CD4-positive, CD25-positive, alpha-beta regulatory T cell (primary cell): Measurements from ENCODE around the gene CDC14B. TPM values are rescaled to one million over a fixed set of nuclear protein-coding genes. Genes with fewer than 3 reads are reported as not detected.
A peak's percentile ranks its signal among the peaks of the same experiment; 100 is the strongest.

Experiments used
- ATAC-seq, 2 donors: fragments of 150-1000 bp; cut with Tn5 transposase; one replicate each; pipeline ENCODE4 v1.10.0; 2021; ENCODE audit warnings: low read depth in 2 of 2, moderate number of reproducible peaks in 2 of 2, moderate library complexity in 1 of 2
- DNase-seq, 3 donors: peaks; one replicate each; pipeline versions ENCODE4 v3.0.0 to v3.0.0-alpha.2; 2012 to 2022; ENCODE audit warnings: mixed read lengths in 1 of 3
- H3K27ac ChIP-seq: one replicate; pipeline ENCODE4 v1.7.0; 2013; ENCODE audit warnings: mild to moderate bottlenecking, low read length; ENCODE audit not compliant: insufficient read depth, poor library complexity, severe bottlenecking
- H3K27me3 ChIP-seq: one replicate; pipeline ENCODE4 v1.7.0; 2013; ENCODE audit warnings: low read length; ENCODE audit not compliant: control insufficient read depth, insufficient read depth
- H3K36me3 ChIP-seq: one replicate; pipeline ENCODE4 v1.7.0; 2013; ENCODE audit warnings: mild to moderate bottlenecking, low read length, moderate library complexity; ENCODE audit not compliant: control insufficient read depth, insufficient read depth
- H3K4me1 ChIP-seq: 2 replicates; pipeline ENCODE4 v1.7.0; 2013; ENCODE audit warnings: mild to moderate bottlenecking, low read length; ENCODE audit not compliant: insufficient read depth, control insufficient read depth, poor library complexity, severe bottlenecking
- H3K4me3 ChIP-seq: one replicate; pipeline ENCODE4 v1.7.0; 2013; ENCODE audit warnings: low read depth, mild to moderate bottlenecking, low read length, moderate library complexity
- H3K9me3 ChIP-seq, 2 experiments: 1 replicate in 1 of 2; 2 replicates in 1 of 2; pipeline ENCODE4 v1.7.0; 2013; ENCODE audit warnings: low read length in 2 of 2, mild to moderate bottlenecking in 1 of 2, moderate library complexity in 1 of 2; ENCODE audit not compliant: control insufficient read depth in 2 of 2
- H3K27ac Mint-ChIP-seq, 3 donors: one replicate each; pipeline ENCODE4 v1.8.0; 2020 to 2022; ENCODE audit warnings: mild to moderate bottlenecking in 3 of 3, mixed read lengths in 3 of 3, moderate library complexity in 2 of 3
- H3K27me3 Mint-ChIP-seq: one replicate; pipeline ENCODE4 v1.8.0; 2022; ENCODE audit warnings: mild to moderate bottlenecking, mixed read lengths
- H3K36me3 Mint-ChIP-seq: one replicate; pipeline ENCODE4 v1.8.0; 2020; ENCODE audit warnings: mixed read lengths
- H3K4me1 Mint-ChIP-seq, 4 donors: one replicate each; pipeline ENCODE4 v1.8.0; 2020 to 2022; ENCODE audit warnings: mixed read lengths in 4 of 4, mild to moderate bottlenecking in 1 of 4
- H3K4me3 Mint-ChIP-seq, 4 donors: one replicate each; pipeline ENCODE4 v1.8.0; 2020 to 2022; ENCODE audit warnings: mild to moderate bottlenecking in 4 of 4, mixed read lengths in 4 of 4, moderate library complexity in 3 of 4
- H3K9me3 Mint-ChIP-seq, 7 donors: one replicate each; pipeline ENCODE4 v1.8.0; 2020 to 2022; ENCODE audit warnings: mixed read lengths in 7 of 7, mild to moderate bottlenecking in 3 of 7, moderate library complexity in 2 of 7
- polyA plus RNA-seq, 4 donors: library from polyadenylated mRNA; unstranded; fragments of 300-500 nt; fragmentation: Illumina TruSeq; gene quantifications; one replicate each; pipeline ENCODE4 v1.2.3, GENCODE V29; 2021
- total RNA-seq: library from RNA; stranded (reverse); gene quantifications from one replicate; pipeline ENCODE4 v1.2.3, GENCODE V29; 2022

The CDC14B gene
- total and polyA plus RNA-seq, 5 donors from 2014 or later: 7.1 to 17.7 (median 9.0) TPM

- Histone ChIP-seq H3K4me1 (no peaks in the 10 kb centered on the region), H3K4me3 (no peak overlapping the region), H3K27ac (no peak overlapping the region), H3K27me3 (no peaks in the 10 kb centered on the region), H3K36me3 (peaks cover 30% of the 10 kb centered on the region), H3K9me3 (no peaks in the 10 kb centered on the region)
- DNase-seq (no peak), ATAC-seq (no peak)
- Mint-ChIP-seq H3K4me1 (peaks cover 5 to 13% (median 10%) of the 10 kb centered on the region in 4 donors), H3K4me3 (no peak overlapping the region), H3K27ac (peak overlapping the region in 1 of 3 donors; percentile 8), H3K36me3 (peaks cover 39% of the 10 kb centered on the region), H3K27me3 (no peaks in the 10 kb centered on the region), H3K9me3 (no peaks in the 10 kb centered on the region)
These were observed 158.3 kb downstream of the CDC14B start for GRCh38 chr9:96461336-96461735.

- DNase-seq: no peak
- H3K27me3 Mint-ChIP-seq: no peaks in the 10 kb centered on the region
- no peak for ATAC-seq
- no peak overlapping the region for H3K27ac ChIP-seq
- no peak overlapping the region for H3K4me3 Mint-ChIP-seq
- no peaks in the 10 kb centered on the region for H3K4me1 ChIP-seq
- peak overlapping the region in 1 of 3 donors; percentile 8 for H3K27ac Mint-ChIP-seq
- H3K36me3 Mint-ChIP-seq: peaks cover 37% of the 10 kb centered on the region
- peaks cover 5 to 13% (median 10%) of the 10 kb centered on the region in 4 donors for H3K4me1 Mint-ChIP-seq
- H3K9me3 Mint-ChIP-seq: no peaks in the 10 kb centered on the region
- H3K27me3 ChIP-seq: no peaks in the 10 kb centered on the region
- H3K36me3 ChIP-seq: peaks cover 26% of the 10 kb centered on the region
- no peak overlapping the region for H3K4me3 ChIP-seq
- H3K9me3 ChIP-seq: no peaks in the 10 kb centered on the region
These were observed 158.8 kb downstream of the CDC14B start for GRCh38 chr9:96460882-96461281.

- H3K4me1 ChIP-seq: no peaks in the 10 kb centered on the region
- H3K36me3 ChIP-seq: peaks cover 22% of the 10 kb centered on the region
- no peak for ATAC-seq
- no peak overlapping the region for H3K27ac ChIP-seq
- no peaks in the 10 kb centered on the region for H3K27me3 Mint-ChIP-seq
- DNase-seq: no peak
- H3K4me3 ChIP-seq: no peak overlapping the region
- H3K27me3 ChIP-seq: no peaks in the 10 kb centered on the region
- H3K36me3 Mint-ChIP-seq: peaks cover 33% of the 10 kb centered on the region
- H3K9me3 ChIP-seq: no peaks in the 10 kb centered on the region
- H3K27ac Mint-ChIP-seq: peak overlapping the region in 2 of 3 donors; percentile 20 to 41
- no peaks in the 10 kb centered on the region for H3K9me3 Mint-ChIP-seq
- H3K4me3 Mint-ChIP-seq: no peak overlapping the region
- H3K4me1 Mint-ChIP-seq: peaks cover 5 to 13% (median 10%) of the 10 kb centered on the region in 4 donors
These were observed 159.2 kb downstream of the CDC14B start for GRCh38 chr9:96460470-96460869.

- ATAC-seq: no peak
- peak overlapping the region in 2 of 3 donors; percentile 41 to 63 for H3K27ac Mint-ChIP-seq
- no peaks in the 10 kb centered on the region for H3K9me3 Mint-ChIP-seq
These were observed 160.2 kb downstream of the CDC14B start for GRCh38 chr9:96459268-96460007.

GRCh38 chr9:96458226-96458625 is 161.4 kb downstream of the CDC14B start:
- Mint-ChIP-seq H3K36me3 (peaks cover 23% of the 10 kb centered on the region), H3K9me3 (no peaks in the 10 kb centered on the region), H3K27me3 (no peaks in the 10 kb centered on the region), H3K27ac (no peak overlapping the region), H3K4me1 (peaks cover 13 to 21% (median 16%) of the 10 kb centered on the region in 4 donors), H3K4me3 (no peak overlapping the region)
- Histone ChIP-seq H3K4me3 (no peak overlapping the region), H3K36me3 (peaks cover 17% of the 10 kb centered on the region), H3K9me3 (no peaks in the 10 kb centered on the region), H3K4me1 (no peaks in the 10 kb centered on the region), H3K27ac (no peak overlapping the region), H3K27me3 (no peaks in the 10 kb centered on the region)
- ATAC-seq (no peak), DNase-seq (no peak)

More at GRCh38 chr9:96459268-96460007, 160.2 kb downstream of the CDC14B start:
- peaks cover 5 to 13% (median 9%) of the 10 kb centered on the region in 4 donors for H3K4me1 Mint-ChIP-seq
- H3K36me3 Mint-ChIP-seq: peaks cover 25% of the 10 kb centered on the region
- no peak overlapping the region for H3K27ac ChIP-seq
- no peak overlapping the region for H3K4me3 ChIP-seq
- H3K27me3 Mint-ChIP-seq: no peaks in the 10 kb centered on the region
- no peaks in the 10 kb centered on the region for H3K4me1 ChIP-seq
- no peak for DNase-seq
- no peaks in the 10 kb centered on the region for H3K9me3 ChIP-seq
- H3K27me3 ChIP-seq: no peaks in the 10 kb centered on the region
- H3K36me3 ChIP-seq: peaks cover 17% of the 10 kb centered on the region
- H3K4me3 Mint-ChIP-seq: no peak overlapping the region

- DNase-seq (no peak), ATAC-seq (no peak)
- Histone ChIP-seq H3K27ac (no peak overlapping the region), H3K4me3 (no peak overlapping the region), H3K9me3 (no peaks in the 10 kb centered on the region), H3K4me1 (peaks cover 3% of the 10 kb centered on the region), H3K27me3 (no peaks in the 10 kb centered on the region), H3K36me3 (peaks cover 17% of the 10 kb centered on the region)
- H3K27ac Mint-ChIP-seq: no peak overlapping the region
- H3K27me3 Mint-ChIP-seq: no peaks in the 10 kb centered on the region
- H3K4me3 Mint-ChIP-seq: no peak overlapping the region
- no peaks in the 10 kb centered on the region for H3K9me3 Mint-ChIP-seq
- H3K36me3 Mint-ChIP-seq: peaks cover 23% of the 10 kb centered on the region
- H3K4me1 Mint-ChIP-seq: peaks cover 19 to 25% (median 21%) of the 10 kb centered on the region in 4 donors
These were observed 162.4 kb downstream of the CDC14B start for GRCh38 chr9:96457266-96457665.

GRCh38 chr9:96453625-96454024 is 166.0 kb downstream of the CDC14B start:
- H3K4me3 Mint-ChIP-seq: peak overlapping the region in 3 of 4 donors; percentile 17 to 75 (median 52)
- Histone ChIP-seq H3K9me3 (no peaks in the 10 kb centered on the region), H3K36me3 (peaks cover 4% of the 10 kb centered on the region), H3K27ac (no peak overlapping the region), H3K27me3 (no peaks in the 10 kb centered on the region), H3K4me3 (peak overlapping the region; percentile 7), H3K4me1 (peaks cover 27% of the 10 kb centered on the region)
- peaks cover 17 to 35% (median 28%) of the 10 kb centered on the region in 4 donors for H3K4me1 Mint-ChIP-seq
- ATAC-seq (no peak), DNase-seq (peak in 1 of 3 donors; percentile 21)
- peaks cover 4% of the 10 kb centered on the region for H3K36me3 Mint-ChIP-seq
- H3K9me3 Mint-ChIP-seq: no peaks in the 10 kb centered on the region
- peaks cover 4% of the 10 kb centered on the region for H3K27me3 Mint-ChIP-seq
- H3K27ac Mint-ChIP-seq: peak overlapping the region in 1 of 3 donors; percentile 73
